ENCODE data around the gene P2RY2. TPM values are rescaled to one million over a fixed set of nuclear protein-coding genes. Genes with fewer than 3 reads are reported as not detected.

P2RY2 gene
- total and polyA plus RNA-seq, 2 experiments from 2014 or later = 0.63 to 1.6 TPM

GRCh38 chr11:73266646-73267020 lies 48.6 kb downstream of the P2RY2 start:
- no peaks in the 10 kb centered on the region for H3K9me3 Mint-ChIP-seq

GRCh38 chr11:73267122-73267846 lies 49.2 kb downstream of the P2RY2 start:
- Histone ChIP-seq H2AFZ (no peak overlapping the region), H3K27ac (ENCODE audit: low read depth) (no peak overlapping the region), H3F3A (replicated peaks; ENCODE audit: low read depth) (no peaks in the 10 kb centered on the region), H3K36me3 (ENCODE audit: insufficient read depth) (no peaks in the 10 kb centered on the region), H3K4me1 (ENCODE audit: insufficient read depth) (peaks cover 3% of the 10 kb centered on the region; the same call in 1 of the 2 replicates), H3K79me2 (replicated peaks; ENCODE audit: insufficient read depth) (no peaks in the 10 kb centered on the region), H3K27me3 (ENCODE audit: insufficient read depth) (peaks cover 24% of the 10 kb centered on the region), H3K9me2 (ENCODE audit: insufficient read depth) (no peaks in the 10 kb centered on the region), H4K20me1 (replicated peaks; ENCODE audit: insufficient read depth) (no peaks in the 10 kb centered on the region), H3K4me2 (no peak overlapping the region), H3K4me3 (no peak overlapping the region)
- TF ChIP-seq EZH2phosphoT487 (IDR thresholded peaks at IDR 0.05; ENCODE audit: unreplicated experiment) (no peak), JUNB (IDR thresholded peaks at IDR 0.05; ENCODE audit: unreplicated experiment) (no peak), ZNF331 (CRISPR knock-in tag; IDR thresholded peaks at IDR 0.05; ENCODE audit: low read depth) (no peak), ETS1 (IDR thresholded peaks at IDR 0.05) (no peak), STAT1 (IDR thresholded peaks at IDR 0.05; ENCODE audit: unreplicated experiment) (no peak), EZH2 (IDR thresholded peaks at IDR 0.05; ENCODE audit: low read depth, unreplicated experiment) (no peak), CREB1 (CRISPR knock-in tag; IDR thresholded peaks at IDR 0.05; ENCODE audit: low read depth) (no peak)
- TF ChIP-seq, protein P1, sequence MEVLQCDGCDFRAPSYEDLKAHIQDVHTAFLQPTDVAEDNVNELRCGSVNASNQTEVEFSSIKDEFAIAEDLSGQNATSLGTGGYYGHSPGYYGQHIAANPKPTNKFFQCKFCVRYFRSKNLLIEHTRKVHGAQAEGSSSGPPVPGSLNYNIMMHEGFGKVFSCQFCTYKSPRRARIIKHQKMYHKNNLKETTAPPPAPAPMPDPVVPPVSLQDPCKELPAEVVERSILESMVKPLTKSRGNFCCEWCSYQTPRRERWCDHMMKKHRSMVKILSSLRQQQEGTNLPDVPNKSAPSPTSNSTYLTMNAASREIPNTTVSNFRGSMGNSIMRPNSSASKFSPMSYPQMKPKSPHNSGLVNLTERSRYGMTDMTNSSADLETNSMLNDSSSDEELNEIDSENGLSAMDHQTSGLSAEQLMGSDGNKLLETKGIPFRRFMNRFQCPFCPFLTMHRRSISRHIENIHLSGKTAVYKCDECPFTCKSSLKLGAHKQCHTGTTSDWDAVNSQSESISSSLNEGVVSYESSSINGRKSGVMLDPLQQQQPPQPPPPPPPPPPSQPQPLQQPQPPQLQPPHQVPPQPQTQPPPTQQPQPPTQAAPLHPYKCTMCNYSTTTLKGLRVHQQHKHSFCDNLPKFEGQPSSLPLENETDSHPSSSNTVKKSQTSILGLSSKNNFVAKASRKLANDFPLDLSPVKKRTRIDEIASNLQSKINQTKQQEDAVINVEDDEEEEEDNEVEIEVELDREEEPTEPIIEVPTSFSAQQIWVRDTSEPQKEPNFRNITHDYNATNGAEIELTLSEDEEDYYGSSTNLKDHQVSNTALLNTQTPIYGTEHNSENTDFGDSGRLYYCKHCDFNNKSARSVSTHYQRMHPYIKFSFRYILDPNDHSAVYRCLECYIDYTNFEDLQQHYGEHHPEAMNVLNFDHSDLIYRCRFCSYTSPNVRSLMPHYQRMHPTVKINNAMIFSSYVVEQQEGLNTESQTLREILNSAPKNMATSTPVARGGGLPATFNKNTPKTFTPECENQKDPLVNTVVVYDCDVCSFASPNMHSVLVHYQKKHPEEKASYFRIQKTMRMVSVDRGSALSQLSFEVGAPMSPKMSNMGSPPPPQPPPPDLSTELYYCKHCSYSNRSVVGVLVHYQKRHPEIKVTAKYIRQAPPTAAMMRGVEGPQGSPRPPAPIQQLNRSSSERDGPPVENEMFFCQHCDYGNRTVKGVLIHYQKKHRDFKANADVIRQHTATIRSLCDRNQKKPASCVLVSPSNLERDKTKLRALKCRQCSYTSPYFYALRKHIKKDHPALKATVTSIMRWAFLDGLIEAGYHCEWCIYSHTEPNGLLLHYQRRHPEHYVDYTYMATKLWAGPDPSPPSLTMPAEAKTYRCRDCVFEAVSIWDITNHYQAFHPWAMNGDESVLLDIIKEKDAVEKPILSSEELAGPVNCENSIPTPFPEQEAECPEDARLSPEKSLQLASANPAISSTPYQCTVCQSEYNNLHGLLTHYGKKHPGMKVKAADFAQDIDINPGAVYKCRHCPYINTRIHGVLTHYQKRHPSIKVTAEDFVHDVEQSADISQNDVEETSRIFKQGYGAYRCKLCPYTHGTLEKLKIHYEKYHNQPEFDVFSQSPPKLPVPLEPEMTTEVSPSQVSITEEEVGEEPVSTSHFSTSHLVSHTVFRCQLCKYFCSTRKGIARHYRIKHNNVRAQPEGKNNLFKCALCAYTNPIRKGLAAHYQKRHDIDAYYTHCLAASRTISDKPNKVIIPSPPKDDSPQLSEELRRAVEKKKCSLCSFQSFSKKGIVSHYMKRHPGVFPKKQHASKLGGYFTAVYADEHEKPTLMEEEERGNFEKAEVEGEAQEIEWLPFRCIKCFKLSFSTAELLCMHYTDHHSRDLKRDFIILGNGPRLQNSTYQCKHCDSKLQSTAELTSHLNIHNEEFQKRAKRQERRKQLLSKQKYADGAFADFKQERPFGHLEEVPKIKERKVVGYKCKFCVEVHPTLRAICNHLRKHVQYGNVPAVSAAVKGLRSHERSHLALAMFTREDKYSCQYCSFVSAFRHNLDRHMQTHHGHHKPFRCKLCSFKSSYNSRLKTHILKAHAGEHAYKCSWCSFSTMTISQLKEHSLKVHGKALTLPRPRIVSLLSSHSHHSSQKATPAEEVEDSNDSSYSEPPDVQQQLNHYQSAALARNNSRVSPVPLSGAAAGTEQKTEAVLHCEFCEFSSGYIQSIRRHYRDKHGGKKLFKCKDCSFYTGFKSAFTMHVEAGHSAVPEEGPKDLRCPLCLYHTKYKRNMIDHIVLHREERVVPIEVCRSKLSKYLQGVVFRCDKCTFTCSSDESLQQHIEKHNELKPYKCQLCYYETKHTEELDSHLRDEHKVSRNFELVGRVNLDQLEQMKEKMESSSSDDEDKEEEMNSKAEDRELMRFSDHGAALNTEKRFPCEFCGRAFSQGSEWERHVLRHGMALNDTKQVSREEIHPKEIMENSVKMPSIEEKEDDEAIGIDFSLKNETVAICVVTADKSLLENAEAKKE (CRISPR knock-in tag; IDR thresholded peaks at IDR 0.05) = no peak
- DNase-seq (ENCODE audit: low spot score) (no peak), ATAC-seq (no peak)
- Mint-ChIP-seq H3K9me3 (no peaks in the 10 kb centered on the region), H3K36me3 (ENCODE audit: low read depth) (no peaks in the 10 kb centered on the region), H3K4me3 (no peak overlapping the region), H3K4me1 (peaks cover 40% of the 10 kb centered on the region), H3K27ac (no peak overlapping the region), H3K27me3 (ENCODE audit: insufficient read depth, low read depth, poor library complexity) (peaks cover 16% of the 10 kb centered on the region)

More at GRCh38 chr11:73266646-73267020, 48.6 kb downstream of the P2RY2 start:
- peaks cover 34% of the 10 kb centered on the region for H3K4me1 Mint-ChIP-seq
- H3K4me3 Mint-ChIP-seq = no peak overlapping the region
- ATAC-seq = no peak
- Histone ChIP-seq H3K4me2 (no peak overlapping the region), H3K4me1 (ENCODE audit: insufficient read depth) (peaks cover 3% of the 10 kb centered on the region; the same call in 1 of the 2 replicates), H3K4me3 (no peak overlapping the region), H3K27ac (ENCODE audit: low read depth) (no peak overlapping the region), H3F3A (replicated peaks; ENCODE audit: low read depth) (no peaks in the 10 kb centered on the region), H3K27me3 (ENCODE audit: insufficient read depth) (peaks cover 24% of the 10 kb centered on the region), H3K36me3 (ENCODE audit: insufficient read depth) (no peaks in the 10 kb centered on the region), H3K79me2 (replicated peaks; ENCODE audit: insufficient read depth) (no peaks in the 10 kb centered on the region), H4K20me1 (replicated peaks; ENCODE audit: insufficient read depth) (no peaks in the 10 kb centered on the region), H3K9me2 (ENCODE audit: insufficient read depth) (no peaks in the 10 kb centered on the region), H2AFZ (no peak overlapping the region)
- DNase-seq (ENCODE audit: low spot score) = no peak
- no peak for TF ChIP-seq ZNF331 (CRISPR knock-in tag; IDR thresholded peaks at IDR 0.05; ENCODE audit: low read depth)
- TF ChIP-seq ETS1 (IDR thresholded peaks at IDR 0.05) = no peak
- H3K36me3 Mint-ChIP-seq (ENCODE audit: low read depth) = no peaks in the 10 kb centered on the region
- no peak overlapping the region for H3K27ac Mint-ChIP-seq
- H3K27me3 Mint-ChIP-seq (ENCODE audit: insufficient read depth, low read depth, poor library complexity) = peaks cover 13% of the 10 kb centered on the region

Data from GM23338 (cell line).